ENCODE results near the gene LRCH4. TPM values are rescaled to one million over a fixed set of nuclear protein-coding genes. Genes with fewer than 3 reads are reported as not detected.

Gene LRCH4
- total and polyA plus RNA-seq, 4 experiments from 2014 or later, result 119 to 412 (median 280) TPM

- no peaks in the 10 kb centered on the region for H3K27me3 Mint-ChIP-seq
- intact Hi-C loops (cut with micrococcal nuclease), result loop anchor here (1.0 kb wide), 4 partner anchors 14 to 47 kb away; partner anchors contain the start of genes FBXO24, GNB2, LRCH4 and MOSPD3
- Histone ChIP-seq H3K4me1 (ENCODE audit: insufficient read depth, low read length) (peaks cover 24% of the 10 kb centered on the region), H3K27ac (ENCODE audit: low read depth, low read length) (peak overlapping the region; percentile 63), H3K36me3 (ENCODE audit: insufficient read depth, low read length) (no peaks in the 10 kb centered on the region), H3K9me3 (ENCODE audit: control insufficient read depth in 1 of 2, low read length in 2 of 2) (no peaks in the 10 kb centered on the region), H3K4me3 (ENCODE audit: low read length in 2 of 2) (peak overlapping the region; percentile 36 to 67), H3K27me3 (ENCODE audit: insufficient read depth, low read length) (no peaks in the 10 kb centered on the region)
- H3K36me3 Mint-ChIP-seq, result peaks cover 1 to 2% of the 10 kb centered on the region in 2 donors
- POLR2A ChIA-PET (ENCODE audit: partially characterized antibody), result interaction anchor here (0.6 to 5.4 kb wide), 18 partner anchors 8 to 197 kb away, joined by 3 to 64 read pairs (median 4); partner anchors contain the start of genes FBXO24, GIGYF1, LRCH4 and MEPCE
- peak overlapping the region; percentile 61 to 83 (median 76) for H3K4me3 Mint-ChIP-seq
- CTCF ChIA-PET (ENCODE audit: partially characterized antibody), result interaction anchor here (0.6 to 2.6 kb wide), 10 partner anchors 8 to 79 kb away, joined by 3 to 10 read pairs (median 3); partner anchors contain the start of genes FBXO24, MOSPD3 and POP7
- peak overlapping the region; percentile 45 to 94 (median 83) for H3K27ac Mint-ChIP-seq
- peaks cover 15 to 41% (median 28%) of the 10 kb centered on the region in 4 donors for H3K4me1 Mint-ChIP-seq
- no peaks in the 10 kb centered on the region for H3K9me3 Mint-ChIP-seq
- DNase-seq, result peak; percentile 79 to 91 (median 82)
Measured at GRCh38 chr7:100626530-100627237, 40.8 kb upstream of the LRCH4 start.

GRCh38 chr7:100626055-100626454, 40.1 kb upstream of the LRCH4 start:
- Histone ChIP-seq H3K27me3 (ENCODE audit: insufficient read depth, low read length) (no peaks in the 10 kb centered on the region), H3K4me1 (ENCODE audit: insufficient read depth, low read length) (peaks cover 24% of the 10 kb centered on the region), H3K36me3 (ENCODE audit: insufficient read depth, low read length) (no peaks in the 10 kb centered on the region), H3K27ac (ENCODE audit: low read depth, low read length) (peak overlapping the region; percentile 63), H3K4me3 (ENCODE audit: low read length in 2 of 2) (peak overlapping the region; percentile 36 to 67), H3K9me3 (ENCODE audit: control insufficient read depth in 1 of 2, low read length in 2 of 2) (no peaks in the 10 kb centered on the region)
- intact Hi-C loops (cut with micrococcal nuclease), result loop anchor here (1.0 kb wide), 4 partner anchors 14 to 47 kb away; partner anchors contain the start of genes FBXO24, GNB2, LRCH4 and MOSPD3
- Mint-ChIP-seq H3K27me3 (no peaks in the 10 kb centered on the region), H3K27ac (peak overlapping the region in 6 of 7 donors; percentile 45 to 89 (median 81)), H3K4me1 (peaks cover 15 to 41% (median 28%) of the 10 kb centered on the region in 4 donors), H3K9me3 (no peaks in the 10 kb centered on the region), H3K36me3 (peaks cover 2 to 6% of the 10 kb centered on the region in 2 donors), H3K4me3 (peak overlapping the region; percentile 61 to 83 (median 76))
- no peak for DNase-seq
- CTCF ChIA-PET (ENCODE audit: partially characterized antibody), result interaction anchor here (0.6 to 2.6 kb wide), 12 partner anchors 8 to 80 kb away, joined by 3 to 10 read pairs (median 3); partner anchors contain the start of genes FBXO24, MOSPD3 and POP7
- POLR2A ChIA-PET (ENCODE audit: partially characterized antibody), result interaction anchor here (0.6 to 5.4 kb wide), 17 partner anchors 9 to 197 kb away, joined by 3 to 64 read pairs (median 4); partner anchors contain the start of genes FBXO24, GIGYF1, LRCH4 and MEPCE

GRCh38 chr7:100623951-100624824, 38.3 kb upstream of the LRCH4 start:
- Mint-ChIP-seq H3K4me3 (peak overlapping the region in 3 of 8 donors; percentile 9 to 45 (median 36)), H3K9me3 (no peaks in the 10 kb centered on the region), H3K36me3 (peaks cover 2 to 6% of the 10 kb centered on the region in 2 donors), H3K27me3 (no peaks in the 10 kb centered on the region), H3K27ac (peak overlapping the region in 3 of 7 donors; percentile 6 to 31 (median 7)), H3K4me1 (peaks cover 12 to 28% (median 21%) of the 10 kb centered on the region in 4 donors)
- no peak overlapping the region for H3K27ac ChIP-seq (ENCODE audit: low read depth, low read length)
- POLR2A ChIA-PET (ENCODE audit: partially characterized antibody), result interaction anchor here (1.0 to 5.4 kb wide), 5 partner anchors 11 to 39 kb away, joined by 3 to 64 read pairs (median 4); partner anchors contain the start of genes FBXO24, LRCH4 and MOSPD3
- H3K27me3 ChIP-seq (ENCODE audit: insufficient read depth, low read length), result no peaks in the 10 kb centered on the region
- CTCF ChIA-PET (ENCODE audit: partially characterized antibody), result interaction anchor here (1.1 to 1.8 kb wide), 2 partner anchors 11 to 17 kb away, joined by 3 to 4 read pairs; partner anchors contain the start of gene MOSPD3
- intact Hi-C loops (cut with micrococcal nuclease), result no loop called here
- H3K36me3 ChIP-seq (ENCODE audit: insufficient read depth, low read length), result no peaks in the 10 kb centered on the region
- H3K9me3 ChIP-seq (ENCODE audit: control insufficient read depth in 1 of 2, low read length in 2 of 2), result no peaks in the 10 kb centered on the region
- peaks cover 24% of the 10 kb centered on the region for H3K4me1 ChIP-seq (ENCODE audit: insufficient read depth, low read length)
- H3K4me3 ChIP-seq (ENCODE audit: low read length in 2 of 2), result no peak overlapping the region
- DNase-seq, result no peak

GRCh38 chr7:100621554-100621953, 35.6 kb upstream of the LRCH4 start:
- peak overlapping the region in 1 of 7 donors; percentile 27 for H3K27ac Mint-ChIP-seq
- no peaks in the 10 kb centered on the region for H3K9me3 Mint-ChIP-seq
- intact Hi-C loops (cut with micrococcal nuclease), result no loop called here

GRCh38 chr7:100620804-100621203, 34.9 kb upstream of the LRCH4 start:
- Histone ChIP-seq H3K27ac (ENCODE audit: low read depth, low read length) (no peak overlapping the region), H3K4me1 (ENCODE audit: insufficient read depth, low read length) (peaks cover 7% of the 10 kb centered on the region), H3K27me3 (ENCODE audit: insufficient read depth, low read length) (no peaks in the 10 kb centered on the region), H3K36me3 (ENCODE audit: insufficient read depth, low read length) (no peaks in the 10 kb centered on the region), H3K4me3 (ENCODE audit: low read length in 2 of 2) (no peak overlapping the region), H3K9me3 (ENCODE audit: control insufficient read depth in 1 of 2, low read length in 2 of 2) (no peaks in the 10 kb centered on the region)
- Mint-ChIP-seq H3K9me3 (no peaks in the 10 kb centered on the region), H3K4me1 (peaks cover 6 to 16% (median 7%) of the 10 kb centered on the region in 4 donors), H3K27ac (no peak overlapping the region), H3K4me3 (no peak overlapping the region), H3K27me3 (no peaks in the 10 kb centered on the region), H3K36me3 (peaks cover 4 to 6% of the 10 kb centered on the region in 2 donors)
- ChIA-PET POLR2A (ENCODE audit: partially characterized antibody) (interaction anchor here (1.9 kb wide), 1 partner anchor 8 kb away, joined by 6 read pairs; the partner anchor contains the start of gene MOSPD3), CTCF (ENCODE audit: partially characterized antibody) (no interaction called here)
- intact Hi-C loops (cut with micrococcal nuclease), result no loop called here
- DNase-seq, result no peak

More at GRCh38 chr7:100621554-100621953, 35.6 kb upstream of the LRCH4 start:
- Histone ChIP-seq H3K27ac (ENCODE audit: low read depth, low read length) (no peak overlapping the region), H3K4me3 (ENCODE audit: low read length in 2 of 2) (no peak overlapping the region), H3K36me3 (ENCODE audit: insufficient read depth, low read length) (no peaks in the 10 kb centered on the region), H3K4me1 (ENCODE audit: insufficient read depth, low read length) (peaks cover 15% of the 10 kb centered on the region), H3K27me3 (ENCODE audit: insufficient read depth, low read length) (no peaks in the 10 kb centered on the region), H3K9me3 (ENCODE audit: control insufficient read depth in 1 of 2, low read length in 2 of 2) (no peaks in the 10 kb centered on the region)
- Mint-ChIP-seq H3K4me1 (peaks cover 12 to 20% (median 13%) of the 10 kb centered on the region in 4 donors), H3K27me3 (no peaks in the 10 kb centered on the region), H3K4me3 (no peak overlapping the region), H3K36me3 (peaks cover 2 to 6% of the 10 kb centered on the region in 2 donors)
- ChIA-PET POLR2A (ENCODE audit: partially characterized antibody) (interaction anchor here (1.1 to 1.9 kb wide), 2 partner anchors 9 to 18 kb away, joined by 3 to 6 read pairs; partner anchors contain the start of gene MOSPD3), CTCF (ENCODE audit: partially characterized antibody) (interaction anchor here (0.8 kb wide), 1 partner anchor 84 kb away, joined by 3 read pairs; the partner anchor contains the start of gene POP7)
- DNase-seq, result no peak

- H3K27me3 Mint-ChIP-seq, result no peaks in the 10 kb centered on the region
- H3K9me3 ChIP-seq (ENCODE audit: control insufficient read depth in 1 of 2, low read length in 2 of 2), result no peaks in the 10 kb centered on the region
- intact Hi-C loops (cut with micrococcal nuclease), result no loop called here
- H3K36me3 ChIP-seq (ENCODE audit: insufficient read depth, low read length), result no peaks in the 10 kb centered on the region
- no peaks in the 10 kb centered on the region for H3K9me3 Mint-ChIP-seq
- CTCF ChIA-PET (ENCODE audit: partially characterized antibody), result no interaction called here
- peaks cover under 1 to 10% (median 4%) of the 10 kb centered on the region in 4 donors for H3K4me1 Mint-ChIP-seq
- no peak for DNase-seq
- H3K4me1 ChIP-seq (ENCODE audit: insufficient read depth, low read length), result peaks cover 6% of the 10 kb centered on the region
- no peaks in the 10 kb centered on the region for H3K27me3 ChIP-seq (ENCODE audit: insufficient read depth, low read length)
- peaks cover 4 to 6% of the 10 kb centered on the region in 2 donors for H3K36me3 Mint-ChIP-seq
- POLR2A ChIA-PET (ENCODE audit: partially characterized antibody), result no interaction called here
- peak overlapping the region in 1 of 7 donors; percentile 35 for H3K27ac Mint-ChIP-seq
- H3K4me3 Mint-ChIP-seq, result no peak overlapping the region
- no peak overlapping the region for H3K27ac ChIP-seq (ENCODE audit: low read depth, low read length)
- H3K4me3 ChIP-seq (ENCODE audit: low read length in 2 of 2), result no peak overlapping the region
Measured at GRCh38 chr7:100620239-100620638, 34.3 kb upstream of the LRCH4 start.
